K562 (cell line): Measurements from ENCODE around the gene CSNK2A1. TPM values are rescaled to one million over a fixed set of nuclear protein-coding genes. Genes with fewer than 3 reads are reported as not detected.
"Not testable (repeated sequence)": the region's sequence is repeated elsewhere in the genome, so short reads cannot be mapped to it uniquely, and the experiment has no call there.

Experiments
- ATAC-seq: fragments of 200-7000 bp; cut with Tn5 transposase; 3 replicates; pipeline ENCODE4 v1.9.1; 2020; ENCODE audit warnings: moderate library complexity
- BruUV-seq: library from RNA; stranded (reverse); fragments of 400-500 nt; replicated peaks from 2 replicates; lab custom pipeline; 2021; lab: Mats Ljungman, UMichigan
- CTCF ChIA-PET: fragments of 300-600 bp; formaldehyde crosslinking; extraction: SDS; loops from one replicate; lab custom pipeline; 2021; ENCODE audit warnings: low intra/inter-chr PET ratio; lab: Yijun Ruan, JAX
- POLR2A ChIA-PET: fragments of 300-600, 350-650 bp; sonication (Branson Sonifier 250); formaldehyde crosslinking; extraction: SDS; loops from one replicate; lab custom pipeline; 2021; ENCODE audit warnings: antibody characterized with exemption, inconsistent platforms; lab: Yijun Ruan, JAX
- DNase-seq, 4 experiments: peaks; one replicate each; pipeline versions ENCODE4 v3.0.0 to v3.0.0-alpha.2; 2011 to 2018; ENCODE audit warnings: low spot score in 3 of 4, mixed read lengths in 3 of 4; ENCODE audit errors: extremely low read depth in 1 of 4
- FAIRE-seq: peaks from 2 replicates; lab custom pipeline; 2011; peaks lifted over from hg19 to GRCh38; lab: Jason Lieb, UNC
- H2AFZ ChIP-seq: 2 replicates; pipeline ENCODE4 v1.6.0; 2011; ENCODE audit warnings: low read depth, low read length, control low read depth, inconsistent platforms
- H3K27ac ChIP-seq: fragments of 200-600 bp; 3 replicates; pipeline ENCODE4 v1.8.0; 2011; ENCODE audit warnings: low read depth, mild to moderate bottlenecking, control low read depth, inconsistent platforms, low read length, moderate library complexity, mixed read lengths; ENCODE audit errors: extremely low read depth
- H3K27me3 ChIP-seq, 2 experiments: fragments of 300-600 bp in 1 of 2; 2 replicates in 1 of 2; 3 replicates in 1 of 2; pipeline versions ENCODE4 v1.6.0 to v1.8.0; 2011; ENCODE audit warnings: inconsistent platforms in 2 of 2, low read length in 2 of 2, mild to moderate bottlenecking in 1 of 2, mixed read lengths in 1 of 2, moderate library complexity in 1 of 2; ENCODE audit not compliant: control insufficient read depth in 2 of 2, insufficient read depth in 2 of 2
- H3K36me3 ChIP-seq: fragments of 300-600 bp; 3 replicates; pipeline ENCODE4 v1.8.0; 2011; ENCODE audit warnings: mild to moderate bottlenecking, low read length, inconsistent platforms; ENCODE audit not compliant: control insufficient read depth, insufficient read depth
- H3K4me1 ChIP-seq, 2 experiments: fragments of 200-600 bp in 1 of 2; replicated peaks in 1 of 2; 2 replicates in 1 of 2; 3 replicates in 1 of 2; pipeline versions ENCODE4 v1.5.1 to v1.8.0; 2011; ENCODE audit warnings: inconsistent platforms in 2 of 2, low read length in 2 of 2, mild to moderate bottlenecking in 1 of 2, mixed read lengths in 1 of 2, moderate library complexity in 1 of 2; ENCODE audit not compliant: control insufficient read depth in 2 of 2, insufficient read depth in 2 of 2
- H3K4me2 ChIP-seq: 2 replicates; pipeline ENCODE4 v1.6.1; 2011; ENCODE audit warnings: low read length, control low read depth, inconsistent platforms, mixed read lengths; ENCODE audit not compliant: insufficient read depth
- H3K4me3 ChIP-seq: fragments of 200-600 bp; sonication (generic), shearing (Covaris generic); 2 replicates; pipeline ENCODE4 v1.5.1; 2016; ENCODE audit warnings: control low read depth, inconsistent platforms
- H3K79me2 ChIP-seq: fragments of 200-600 bp; 3 replicates; pipeline ENCODE4 v1.8.0; 2011; ENCODE audit warnings: low read length, inconsistent platforms; ENCODE audit not compliant: control insufficient read depth, insufficient read depth
- H3K9ac ChIP-seq, 2 experiments: 2 replicates each; pipeline versions ENCODE4 v1.6.0 to v1.6.1; 2011; ENCODE audit warnings: low read depth in 2 of 2, low read length in 2 of 2, control low read depth in 1 of 2, inconsistent platforms in 1 of 2, mild to moderate bottlenecking in 1 of 2, mixed read lengths in 1 of 2; ENCODE audit not compliant: insufficient read depth in 1 of 2
- H3K9me1 ChIP-seq: one replicate; pipeline ENCODE4 v1.6.0; 2011; ENCODE audit warnings: inconsistent platforms, mild to moderate bottlenecking, low read length, moderate library complexity; ENCODE audit not compliant: control insufficient read depth, insufficient read depth
- H3K9me3 ChIP-seq: replicated peaks from 2 replicates; pipeline ENCODE4 v1.5.1; 2011; ENCODE audit warnings: low read depth, low read length, inconsistent platforms; ENCODE audit not compliant: control insufficient read depth, insufficient read depth
- H4K20me1 ChIP-seq: replicated peaks from 2 replicates; pipeline ENCODE4 v1.6.1; 2011; ENCODE audit warnings: low read length, inconsistent platforms, mixed read lengths; ENCODE audit not compliant: control insufficient read depth, insufficient read depth
- ELF4 ChIP-seq: fragments of 450-650 bp; formaldehyde crosslinking; IDR thresholded peaks from 2 replicates; pipeline ENCODE4 v1.4.0; 2022; ENCODE audit warnings: missing genetic modification characterization
- KLF1 ChIP-seq: fragments of 450-650 bp; IDR thresholded peaks from 2 replicates; pipeline ENCODE4 v1.6.1; 2016; ENCODE audit warnings: missing genetic modification characterization, missing compliant biosample characterization
- MXI1 ChIP-seq: IDR thresholded peaks from 2 replicates; pipeline ENCODE4 v1.6.1; 2011; ENCODE audit warnings: low read depth, mild to moderate bottlenecking, improper control_type of control experiment, low read length
- NFIC ChIP-seq: fragments of 450-650 bp; IDR thresholded peaks from 2 replicates; pipeline ENCODE4 v1.6.1; 2017; ENCODE audit warnings: mild to moderate bottlenecking, inconsistent platforms
- RBM22 ChIP-seq: fragments of 200-400 bp; formaldehyde crosslinking; IDR thresholded peaks from 2 replicates; pipeline ENCODE4 v1.6.1; 2018; ENCODE audit warnings: low read length, low read depth; ENCODE audit not compliant: poor library complexity, severe bottlenecking
- SMARCC2 ChIP-seq: fragments of 450-650 bp; IDR thresholded peaks from 2 replicates; pipeline ENCODE4 v1.6.1; 2017; ENCODE audit warnings: antibody characterized with exemption, moderate library complexity, mild to moderate bottlenecking, low read depth
- ZNF263 ChIP-seq: sonication (generic); formaldehyde crosslinking; IDR thresholded peaks from 2 replicates; pipeline ENCODE4 v1.8.0; 2022; ENCODE audit warnings: mild to moderate bottlenecking, missing genetic modification reagents, borderline replicate concordance
- WGBS: fragments of 100-300 bp; shearing (Covaris generic); methylation state at CpG from one replicate; pipeline ENCODE4 v1.1.6; 2016; ENCODE audit warnings: low coverage, mixed read lengths; ENCODE audit not compliant: insufficient coverage; ENCODE audit errors: missing lambda C conversion rate; 5-methylcytosine and 5-hydroxymethylcytosine counted together
- in situ Hi-C: fragments of 300-500 bp; cut with MboI; formaldehyde crosslinking; loops from 4 replicates; pipeline ENCODE4 v1.15.0; 2018; ENCODE audit warnings: inconsistent platforms, mixed read lengths
- intact Hi-C: fragments of 100-400 bp; cut with micrococcal nuclease; formaldehyde crosslinking; loops from 2 replicates; pipeline ENCODE4 v1.14.2; 2022
- polyA plus RNA-seq, 8 experiments: library from polyadenylated mRNA; depleted of rRNA in 4 of 8; stranded (reverse) in 5 of 8; unstranded in 3 of 8; fragments of >200 nt; fragmentation: Nextera tagmentation in 2 of 8; fragmentation: Illumina TruSeq in 1 of 8; extraction: Ambion mirVana in 2 of 8; extraction: Trizol in 1 of 8; gene quantifications; 2 replicates each; pipeline versions ENCODE4 v1.2.1 to v1.2.3, GENCODE V29; 2011 to 2014; ENCODE audit warnings: inconsistent platforms in 1 of 8, missing spikeins in 1 of 8
- total RNA-seq, 7 experiments: library from RNA; depleted of rRNA in 6 of 7; stranded (reverse); fragments of >200 nt in 6 of 7; fragmentation: Illumina TruSeq in 2 of 7; extraction: Trizol in 2 of 7; gene quantifications; 2 replicates each; pipeline versions ENCODE4 v1.2.1 to v1.2.3, GENCODE V29; 2011 to 2021; ENCODE audit warnings: low replicate concordance in 1 of 7
- TF ChIP-seq, protein P1 (sequence below): fragments of 450-650 bp; IDR thresholded peaks from 2 replicates; pipeline ENCODE4 v1.6.1; 2016; ENCODE audit warnings: low read depth

The CSNK2A1 gene
- total and polyA plus RNA-seq, 9 of the 15 experiments (the other 6 are each of a cell fraction or from before 2014, with no cell fraction given) = 71.0 to 251 (median 103) TPM

DNA sequence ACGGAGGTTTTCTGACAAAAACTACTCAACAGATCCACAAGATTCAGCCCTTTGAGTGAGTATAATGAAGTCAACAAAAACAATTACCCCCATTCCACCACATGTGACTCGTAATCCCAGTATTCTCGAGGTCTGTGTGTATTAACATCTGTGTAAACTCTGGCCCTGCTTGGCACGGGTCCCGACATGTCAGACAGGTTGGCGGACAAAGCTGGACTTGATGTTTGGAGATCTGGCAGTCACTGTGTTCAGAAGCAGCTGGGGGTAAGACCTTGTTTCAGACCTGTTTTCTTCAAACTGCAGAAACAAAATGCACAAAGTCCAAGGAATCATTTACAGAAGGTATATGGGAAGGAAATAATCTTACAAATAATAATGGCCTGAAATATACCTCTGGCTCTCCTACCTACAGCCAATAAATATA is 35.2 kb downstream of the CSNK2A1 start:
- intact Hi-C loops, H3K4me2 ChIP-seq, H4K20me1 ChIP-seq, H3K9ac ChIP-seq, in situ Hi-C loops, FAIRE-seq, ATAC-seq, H3K4me1 ChIP-seq, H3K9me3 ChIP-seq, BruUV-seq, CTCF ChIA-PET, H2AFZ ChIP-seq, DNase-seq, H3K27ac ChIP-seq, H3K9me1 ChIP-seq, H3K4me3 ChIP-seq, H3K27me3 ChIP-seq: not testable (repeated sequence)
- H3K36me3 ChIP-seq = peaks cover 71% of the 10 kb centered on the region
- WGBS = 96% methylated on average over 3 of the region's 6 CpGs
- POLR2A ChIA-PET = interaction anchor here (0.7 to 0.8 kb wide), 2 partner anchors 31 to 126 kb away, joined by 3 to 4 read pairs; no protein-coding TSS in a partner anchor
- H3K79me2 ChIP-seq = peaks cover 70% of the 10 kb centered on the region

DNA sequence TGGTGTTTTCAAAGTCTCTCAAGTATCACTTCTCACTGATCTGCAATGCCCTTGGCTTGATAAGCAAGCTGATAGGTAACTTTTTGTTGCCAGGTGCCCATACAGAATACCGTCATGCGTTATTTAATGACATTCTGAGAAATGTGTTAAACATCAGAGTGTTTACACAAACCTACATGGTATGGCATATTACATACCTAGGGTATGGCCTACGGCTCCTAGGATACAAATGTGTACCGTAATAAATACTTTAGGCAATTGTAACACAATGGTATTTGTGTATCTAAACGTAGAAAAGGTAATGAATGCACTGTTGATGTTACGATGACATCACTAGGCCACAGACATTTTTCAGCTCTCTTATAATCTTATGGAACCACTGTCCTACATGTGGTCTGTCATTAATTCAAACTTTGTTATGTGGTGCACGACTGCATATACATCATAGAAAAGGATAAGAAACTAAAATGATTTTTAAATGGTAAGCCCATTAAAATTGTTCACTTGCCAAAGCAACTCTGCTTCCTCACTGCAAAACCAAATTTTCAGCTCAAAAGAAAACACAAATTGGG is 35.7 kb downstream of the CSNK2A1 start:
- WGBS = 100% methylated on average over 7 of the region's 7 CpGs
- H3K36me3 ChIP-seq = peaks cover 73% of the 10 kb centered on the region
- POLR2A ChIA-PET = no interaction called here
- TF ChIP-seq RBM22 (no peak), ELF4 (CRISPR knock-in tag) (no peak), ZNF263 (no peak), MXI1 (no peak), NFIC (no peak), KLF1 (no peak), SMARCC2 (no peak)
- TF ChIP-seq, protein P1, sequence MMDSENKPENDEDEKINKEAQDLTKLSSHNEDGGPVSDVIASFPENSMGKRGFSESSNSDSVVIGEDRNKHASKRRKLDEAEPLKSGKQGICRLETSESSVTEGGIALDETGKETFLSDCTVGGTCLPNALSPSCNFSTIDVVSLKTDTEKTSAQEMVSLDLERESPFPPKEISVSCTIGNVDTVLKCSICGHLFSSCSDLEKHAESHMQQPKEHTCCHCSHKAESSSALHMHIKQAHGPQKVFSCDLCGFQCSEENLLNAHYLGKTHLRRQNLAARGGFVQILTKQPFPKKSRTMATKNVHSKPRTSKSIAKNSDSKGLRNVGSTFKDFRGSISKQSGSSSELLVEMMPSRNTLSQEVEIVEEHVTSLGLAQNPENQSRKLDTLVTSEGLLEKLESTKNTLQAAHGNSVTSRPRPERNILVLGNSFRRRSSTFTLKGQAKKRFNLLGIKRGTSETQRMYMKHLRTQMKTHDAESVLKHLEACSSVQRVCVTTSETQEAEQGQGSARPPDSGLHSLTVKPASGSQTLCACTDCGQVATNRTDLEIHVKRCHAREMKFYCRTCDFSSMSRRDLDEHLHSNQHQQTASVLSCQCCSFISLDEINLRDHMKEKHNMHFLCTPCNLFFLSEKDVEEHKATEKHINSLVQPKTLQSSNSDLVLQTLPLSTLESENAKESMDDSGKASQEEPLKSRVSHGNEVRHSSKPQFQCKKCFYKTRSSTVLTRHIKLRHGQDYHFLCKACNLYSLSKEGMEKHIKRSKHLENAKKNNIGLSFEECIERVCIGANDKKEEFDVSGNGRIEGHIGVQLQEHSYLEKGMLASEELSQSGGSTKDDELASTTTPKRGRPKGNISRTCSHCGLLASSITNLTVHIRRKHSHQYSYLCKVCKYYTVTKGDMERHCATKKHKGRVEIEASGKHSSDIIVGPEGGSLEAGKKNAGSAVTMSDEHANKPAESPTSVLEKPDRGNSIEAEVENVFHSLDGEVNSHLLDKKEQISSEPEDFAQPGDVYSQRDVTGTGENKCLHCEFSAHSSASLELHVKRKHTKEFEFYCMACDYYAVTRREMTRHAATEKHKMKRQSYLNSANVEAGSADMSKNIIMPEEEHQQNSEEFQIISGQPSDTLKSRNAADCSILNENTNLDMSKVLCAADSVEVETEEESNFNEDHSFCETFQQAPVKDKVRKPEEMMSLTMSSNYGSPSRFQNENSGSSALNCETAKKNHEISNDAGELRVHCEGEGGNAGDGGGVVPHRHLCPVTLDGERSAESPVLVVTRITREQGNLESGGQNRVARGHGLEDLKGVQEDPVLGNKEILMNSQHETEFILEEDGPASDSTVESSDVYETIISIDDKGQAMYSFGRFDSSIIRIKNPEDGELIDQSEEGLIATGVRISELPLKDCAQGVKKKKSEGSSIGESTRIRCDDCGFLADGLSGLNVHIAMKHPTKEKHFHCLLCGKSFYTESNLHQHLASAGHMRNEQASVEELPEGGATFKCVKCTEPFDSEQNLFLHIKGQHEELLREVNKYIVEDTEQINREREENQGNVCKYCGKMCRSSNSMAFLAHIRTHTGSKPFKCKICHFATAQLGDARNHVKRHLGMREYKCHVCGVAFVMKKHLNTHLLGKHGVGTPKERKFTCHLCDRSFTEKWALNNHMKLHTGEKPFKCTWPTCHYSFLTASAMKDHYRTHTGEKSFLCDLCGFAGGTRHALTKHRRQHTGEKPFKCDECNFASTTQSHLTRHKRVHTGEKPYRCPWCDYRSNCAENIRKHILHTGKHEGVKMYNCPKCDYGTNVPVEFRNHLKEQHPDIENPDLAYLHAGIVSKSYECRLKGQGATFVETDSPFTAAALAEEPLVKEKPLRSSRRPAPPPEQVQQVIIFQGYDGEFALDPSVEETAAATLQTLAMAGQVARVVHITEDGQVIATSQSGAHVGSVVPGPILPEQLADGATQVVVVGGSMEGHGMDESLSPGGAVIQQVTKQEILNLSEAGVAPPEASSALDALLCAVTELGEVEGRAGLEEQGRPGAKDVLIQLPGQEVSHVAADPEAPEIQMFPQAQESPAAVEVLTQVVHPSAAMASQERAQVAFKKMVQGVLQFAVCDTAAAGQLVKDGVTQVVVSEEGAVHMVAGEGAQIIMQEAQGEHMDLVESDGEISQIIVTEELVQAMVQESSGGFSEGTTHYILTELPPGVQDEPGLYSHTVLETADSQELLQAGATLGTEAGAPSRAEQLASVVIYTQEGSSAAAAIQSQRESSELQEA = no peak

More for the DNA sequence above, 35.7 kb downstream of the CSNK2A1 start:
- CTCF ChIA-PET = no interaction called here
- Histone ChIP-seq H3K9me1 (no peaks in the 10 kb centered on the region), H3K4me1 (peaks cover 0 to 3% of the 10 kb centered on the region in 2 experiments; a peak in 2 of 5 replicates), H4K20me1 (no peaks in the 10 kb centered on the region; the same call in 1 of the 2 replicates), H3K9me3 (no peaks in the 10 kb centered on the region), H2AFZ (no peak overlapping the region), H3K9ac (no peak overlapping the region), H3K27me3 (no peaks in the 10 kb centered on the region), H3K79me2 (peaks cover 65% of the 10 kb centered on the region), H3K27ac (no peak overlapping the region), H3K4me2 (no peak overlapping the region), H3K4me3 (no peak overlapping the region)
- intact Hi-C loops (no loop called here), in situ Hi-C loops (no loop called here)
- no peak for ATAC-seq
- no peak for FAIRE-seq
- DNase-seq = no peak
- BruUV-seq = no TSS peak
